HG03095 (cell line): ENCODE data around the gene IRAK2.

ENCODE experiments used
- ATAC-seq: cut with Tn5 transposase; IDR thresholded peaks from one replicate; pipeline ENCODE4 v1.9.1; 2021; ENCODE audit warnings: moderate library complexity; ENCODE audit not compliant: unreplicated experiment

Gene IRAK2

GRCh38 chr3:10279384-10280176 lies 114.9 kb downstream of the IRAK2 start:
- ATAC-seq = no peak

- no peak for ATAC-seq
Observed at GRCh38 chr3:10280177-10280529, 115.4 kb downstream of the IRAK2 start.

- ATAC-seq = no peak
Observed at GRCh38 chr3:10280571-10280970, 115.9 kb downstream of the IRAK2 start.

- ATAC-seq = no peak
Observed at GRCh38 chr3:10281951-10282350, 117.2 kb downstream of the IRAK2 start.

- no peak for ATAC-seq
Observed at GRCh38 chr3:10283638-10284037, 118.9 kb downstream of the IRAK2 start.

GRCh38 chr3:10284496-10284895 lies 119.8 kb downstream of the IRAK2 start:
- ATAC-seq = no peak

- no peak for ATAC-seq
Observed at GRCh38 chr3:10285272-10286132, 120.8 kb downstream of the IRAK2 start.

GRCh38 chr3:10286133-10286524 lies 121.4 kb downstream of the IRAK2 start:
- no peak for ATAC-seq

- ATAC-seq = no peak
Observed at GRCh38 chr3:10286596-10287295, 122.0 kb downstream of the IRAK2 start.

- ATAC-seq = no peak
Observed at GRCh38 chr3:10287936-10288574, 123.3 kb downstream of the IRAK2 start.

GRCh38 chr3:10288575-10288960 lies 123.8 kb downstream of the IRAK2 start:
- ATAC-seq = no peak

GRCh38 chr3:10289077-10289476 lies 124.4 kb downstream of the IRAK2 start:
- ATAC-seq = no peak

- ATAC-seq = no peak
Observed at GRCh38 chr3:10289787-10290355, 125.2 kb downstream of the IRAK2 start.

- ATAC-seq = no peak
Observed at GRCh38 chr3:10290481-10291176, 125.9 kb downstream of the IRAK2 start.

- no peak for ATAC-seq
Observed at GRCh38 chr3:10291641-10292040, 126.9 kb downstream of the IRAK2 start.

- ATAC-seq = peak; percentile 68
Observed at GRCh38 chr3:10292505-10293419, 128.0 kb downstream of the IRAK2 start, which contains the start of gene GHRL. GHRL (minus strand) TSS chr3:10292947; CDS start chr3:10290180, 2,767 bp downstream.
